Activated CD8-positive, alpha-beta T cell treated with anti-CD3 and anti-CD28 coated beads, Interleukin-2, amount 10 ng/mL, durations not matched to agents 7 days and 5 days (primary cell): ENCODE measurements around the gene HMGXB3. TPM values are rescaled to one million over a fixed set of nuclear protein-coding genes. Genes with fewer than 3 reads are reported as not detected.

Experiments used
- ATAC-seq: fragments of 150-1000 bp; cut with Tn5 transposase; one replicate; pipeline ENCODE4 v1.10.0; 2021; ENCODE audit warnings: moderate library complexity
- CTCF ChIA-PET: fragments of 350-600 bp; sonication (Branson Sonifier 250); formaldehyde crosslinking; loops from one replicate; lab custom pipeline; 2021; ENCODE audit warnings: antibody characterized with exemption; lab: Charles Lee
- POLR2A ChIA-PET: fragments of 350-600 bp; sonication (Branson Sonifier 250); formaldehyde crosslinking; loops from one replicate; lab custom pipeline; 2021; ENCODE audit warnings: antibody characterized with exemption; lab: Charles Lee
- DNase-seq: peaks from one replicate; pipeline ENCODE4 v3.0.0-alpha.2; 2020
- H3K27ac Mint-ChIP-seq: one replicate; pipeline ENCODE4 v1.8.0; 2021; ENCODE audit warnings: mild to moderate bottlenecking, mixed read lengths
- H3K27me3 Mint-ChIP-seq: one replicate; pipeline ENCODE4 v1.8.0; 2021; ENCODE audit warnings: low read depth, mixed read lengths
- H3K36me3 Mint-ChIP-seq: one replicate; pipeline ENCODE4 v1.8.0; 2021; ENCODE audit warnings: low read depth, mixed read lengths
- H3K4me1 Mint-ChIP-seq: one replicate; pipeline ENCODE4 v1.8.0; 2021; ENCODE audit warnings: low read depth, mixed read lengths
- H3K4me3 Mint-ChIP-seq: one replicate; pipeline ENCODE4 v1.8.0; 2021; ENCODE audit warnings: mild to moderate bottlenecking, mixed read lengths
- H3K9me3 Mint-ChIP-seq: one replicate; pipeline ENCODE4 v1.8.0; 2022; ENCODE audit warnings: mixed read lengths; ENCODE audit not compliant: insufficient read depth
- total RNA-seq, 2 experiments: library from RNA; stranded (reverse); gene quantifications; one replicate each; pipeline ENCODE4 v1.2.3, GENCODE V29; 2021

The HMGXB3 gene
- total RNA-seq, 2 experiments from 2014 or later, result 36.5 to 37.5 TPM

- Mint-ChIP-seq H3K4me1 (peaks cover 35% of the 10 kb centered on the region), H3K9me3 (no peaks in the 10 kb centered on the region), H3K36me3 (peaks cover 5% of the 10 kb centered on the region), H3K27ac (peak overlapping the region; percentile 31), H3K4me3 (peak overlapping the region; percentile 85), H3K27me3 (no peaks in the 10 kb centered on the region)
- CTCF ChIA-PET, result interaction anchor here (0.6 to 5.9 kb wide), 18 partner anchors 9 to 328 kb away, joined by 3 to 107 read pairs (median 5); partner anchors contain the start of genes HMGXB3 and TIGD6
- no peak for ATAC-seq
- DNase-seq, result peak; percentile 22
- POLR2A ChIA-PET, result no interaction called here
Observed at GRCh38 chr5:149961957-149962409, 38.6 kb upstream of the HMGXB3 start.

GRCh38 chr5:149962601-149963300 is 37.8 kb upstream of the HMGXB3 start:
- CTCF ChIA-PET, result interaction anchor here (0.7 to 5.9 kb wide), 13 partner anchors 8 to 323 kb away, joined by 3 to 107 read pairs (median 6); no protein-coding TSS in a partner anchor
- Mint-ChIP-seq H3K4me1 (peaks cover 35% of the 10 kb centered on the region), H3K27ac (no peak overlapping the region), H3K9me3 (no peaks in the 10 kb centered on the region), H3K27me3 (no peaks in the 10 kb centered on the region), H3K4me3 (no peak overlapping the region), H3K36me3 (peaks cover 5% of the 10 kb centered on the region)
- no peak for ATAC-seq
- DNase-seq, result no peak
- POLR2A ChIA-PET, result interaction anchor here (0.7 kb wide), 1 partner anchor 11 kb away, joined by 3 read pairs; no protein-coding TSS in a partner anchor

GRCh38 chr5:149963729-149964128 is 36.8 kb upstream of the HMGXB3 start:
- H3K4me1 Mint-ChIP-seq, result peaks cover 35% of the 10 kb centered on the region
- H3K27me3 Mint-ChIP-seq, result no peaks in the 10 kb centered on the region
- CTCF ChIA-PET, result interaction anchor here (1.0 to 1.9 kb wide), 2 partner anchors 27 to 130 kb away, joined by 3 to 9 read pairs; no protein-coding TSS in a partner anchor
- no peaks in the 10 kb centered on the region for H3K9me3 Mint-ChIP-seq
- DNase-seq, result no peak
- ATAC-seq, result no peak
- no peak overlapping the region for H3K27ac Mint-ChIP-seq
- peaks cover 5% of the 10 kb centered on the region for H3K36me3 Mint-ChIP-seq
- POLR2A ChIA-PET, result interaction anchor here (0.6 to 0.7 kb wide), 2 partner anchors 12 to 1963 kb away, joined by 3 read pairs; no protein-coding TSS in a partner anchor
- no peak overlapping the region for H3K4me3 Mint-ChIP-seq

- Mint-ChIP-seq H3K36me3 (peaks cover 5% of the 10 kb centered on the region), H3K4me3 (no peak overlapping the region), H3K27me3 (no peaks in the 10 kb centered on the region), H3K9me3 (no peaks in the 10 kb centered on the region), H3K27ac (no peak overlapping the region), H3K4me1 (peaks cover 9% of the 10 kb centered on the region)
- DNase-seq (no peak), ATAC-seq (no peak)
- POLR2A ChIA-PET, result interaction anchor here (0.6 kb wide), 1 partner anchor 346 kb away, joined by 3 read pairs; no protein-coding TSS in a partner anchor
- CTCF ChIA-PET, result interaction anchor here (1.0 to 3.2 kb wide), 4 partner anchors 8 to 132 kb away, joined by 3 to 16 read pairs (median 6); no protein-coding TSS in a partner anchor
Observed at GRCh38 chr5:149966946-149967345, 33.6 kb upstream of the HMGXB3 start.

GRCh38 chr5:149969181-149969930 is 31.2 kb upstream of the HMGXB3 start:
- Mint-ChIP-seq H3K4me3 (no peak overlapping the region), H3K4me1 (no peaks in the 10 kb centered on the region), H3K27ac (no peak overlapping the region), H3K9me3 (no peaks in the 10 kb centered on the region), H3K27me3 (no peaks in the 10 kb centered on the region), H3K36me3 (no peaks in the 10 kb centered on the region)
- ATAC-seq (no peak), DNase-seq (no peak)
- CTCF ChIA-PET, result interaction anchor here (0.9 to 3.6 kb wide), 3 partner anchors 7 to 24 kb away, joined by 4 to 16 read pairs (median 14); no protein-coding TSS in a partner anchor
- POLR2A ChIA-PET, result no interaction called here

- Mint-ChIP-seq H3K27me3 (no peaks in the 10 kb centered on the region), H3K27ac (no peak overlapping the region), H3K4me1 (no peaks in the 10 kb centered on the region), H3K4me3 (no peak overlapping the region), H3K36me3 (peaks cover 8% of the 10 kb centered on the region), H3K9me3 (no peaks in the 10 kb centered on the region)
- POLR2A ChIA-PET, result no interaction called here
- DNase-seq (no peak), ATAC-seq (no peak)
- CTCF ChIA-PET, result interaction anchor here (1.1 kb wide), 1 partner anchor 138 kb away, joined by 4 read pairs; no protein-coding TSS in a partner anchor
Observed at GRCh38 chr5:149975409-149975808, 25.1 kb upstream of the HMGXB3 start.

GRCh38 chr5:149979896-149980295 is 20.6 kb upstream of the HMGXB3 start:
- ChIA-PET CTCF (interaction anchor here (0.9 to 4.0 kb wide), 5 partner anchors 11 to 152 kb away, joined by 3 to 22 read pairs (median 3); no protein-coding TSS in a partner anchor), POLR2A (no interaction called here)
- peaks cover 14% of the 10 kb centered on the region for H3K36me3 Mint-ChIP-seq
- H3K9me3 Mint-ChIP-seq, result no peaks in the 10 kb centered on the region
- no peaks in the 10 kb centered on the region for H3K4me1 Mint-ChIP-seq
- ATAC-seq, result no peak
- no peak overlapping the region for H3K4me3 Mint-ChIP-seq
- no peaks in the 10 kb centered on the region for H3K27me3 Mint-ChIP-seq
- DNase-seq, result no peak
- H3K27ac Mint-ChIP-seq, result no peak overlapping the region

DNA sequence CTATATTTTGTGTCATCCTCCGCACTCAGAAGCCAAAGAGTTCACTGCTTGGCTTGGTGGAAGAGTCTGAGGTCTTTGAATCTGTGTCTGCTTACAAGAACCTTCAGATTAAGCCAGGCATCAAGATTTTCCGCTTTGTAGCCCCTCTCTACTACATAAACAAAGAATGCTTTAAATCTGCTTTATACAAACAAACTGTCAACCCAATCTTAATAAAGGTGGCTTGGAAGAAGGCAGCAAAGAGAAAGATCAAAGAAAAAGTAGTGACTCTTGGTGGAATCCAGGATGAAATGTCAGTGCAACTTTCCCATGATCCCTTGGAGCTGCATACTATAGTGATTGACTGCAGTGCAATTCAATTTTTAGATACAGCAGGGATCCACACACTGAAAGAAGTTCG is 19.3 kb upstream of the HMGXB3 start:
- ChIA-PET POLR2A (no interaction called here), CTCF (interaction anchor here (0.8 to 4.0 kb wide), 4 partner anchors 9 to 154 kb away, joined by 4 to 22 read pairs (median 6); no protein-coding TSS in a partner anchor)
- Mint-ChIP-seq H3K4me1 (no peaks in the 10 kb centered on the region), H3K27ac (no peak overlapping the region), H3K4me3 (no peak overlapping the region), H3K27me3 (no peaks in the 10 kb centered on the region), H3K9me3 (no peaks in the 10 kb centered on the region), H3K36me3 (peaks cover 14% of the 10 kb centered on the region)
- no peak for DNase-seq
- no peak for ATAC-seq

- Mint-ChIP-seq H3K27ac (no peak overlapping the region), H3K4me1 (no peaks in the 10 kb centered on the region), H3K4me3 (no peak overlapping the region), H3K9me3 (no peaks in the 10 kb centered on the region), H3K27me3 (no peaks in the 10 kb centered on the region), H3K36me3 (peaks cover 13% of the 10 kb centered on the region)
- ATAC-seq (no peak), DNase-seq (no peak)
- ChIA-PET POLR2A (no interaction called here), CTCF (interaction anchor here (1.0 to 4.0 kb wide), 4 partner anchors 8 to 130 kb away, joined by 4 to 22 read pairs (median 6); no protein-coding TSS in a partner anchor)
Observed at GRCh38 chr5:149982505-149982904, 18.0 kb upstream of the HMGXB3 start.

DNA sequence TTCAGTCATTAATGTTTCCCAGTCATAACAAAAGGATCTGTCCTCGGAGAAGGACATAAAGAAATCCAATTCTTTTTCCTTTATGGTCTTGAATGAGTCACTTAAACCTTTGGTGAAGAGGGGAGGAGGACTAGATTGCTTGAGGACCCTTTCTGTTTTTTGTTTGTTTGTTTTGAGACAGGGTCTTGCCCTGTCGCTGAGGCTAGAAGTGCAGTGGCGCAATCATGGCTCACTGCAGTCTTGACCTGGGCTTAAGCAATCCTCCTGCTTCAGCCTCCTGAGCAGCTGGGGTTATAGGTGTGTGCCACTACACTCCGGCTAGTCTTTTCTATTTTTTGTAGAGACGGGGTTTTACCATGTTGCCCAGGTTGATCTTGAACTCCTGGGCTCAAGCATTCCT is 12.4 kb upstream of the HMGXB3 start:
- ChIA-PET CTCF (interaction anchor here (0.9 kb wide), 1 partner anchor 154 kb away, joined by 4 read pairs; no protein-coding TSS in a partner anchor), POLR2A (no interaction called here)
- H3K36me3 Mint-ChIP-seq, result no peaks in the 10 kb centered on the region
- DNase-seq (no peak), ATAC-seq (no peak)
- H3K9me3 Mint-ChIP-seq, result no peaks in the 10 kb centered on the region
- H3K27ac Mint-ChIP-seq, result no peak overlapping the region
- no peak overlapping the region for H3K4me3 Mint-ChIP-seq
- H3K27me3 Mint-ChIP-seq, result no peaks in the 10 kb centered on the region
- H3K4me1 Mint-ChIP-seq, result no peaks in the 10 kb centered on the region
